Esophagus (tissue), 2 donors: ENCODE measurements around the gene NEIL1. TPM values are rescaled to one million over a fixed set of nuclear protein-coding genes. Genes with fewer than 3 reads are reported as not detected.

ENCODE experiments used
- H3K27ac ChIP-seq, 2 donors: one replicate each; pipeline ENCODE4 v1.5.1; 2013; ENCODE audit warnings: low read depth in 2 of 2, mild to moderate bottlenecking in 2 of 2, inconsistent platforms in 1 of 2, low read length in 1 of 2, moderate library complexity in 1 of 2
- H3K27me3 ChIP-seq, 2 donors: one replicate each; pipeline ENCODE4 v1.6.1; 2013; ENCODE audit warnings: low read length in 2 of 2, control low read depth in 1 of 2, mild to moderate bottlenecking in 1 of 2; ENCODE audit not compliant: insufficient read depth in 2 of 2, control insufficient read depth in 1 of 2
- H3K36me3 ChIP-seq, 2 donors: one replicate each; pipeline ENCODE4 v1.6.1; 2013; ENCODE audit warnings: low read length in 1 of 2; ENCODE audit not compliant: control insufficient read depth in 2 of 2, insufficient read depth in 2 of 2
- H3K4me1 ChIP-seq, 2 donors: one replicate each; pipeline ENCODE4 v1.6.1; 2013; ENCODE audit warnings: low read length in 1 of 2; ENCODE audit not compliant: control insufficient read depth in 2 of 2, insufficient read depth in 2 of 2
- H3K4me3 ChIP-seq, 2 donors: one replicate each; pipeline ENCODE4 v1.5.1; 2013; ENCODE audit warnings: low read length in 2 of 2, mild to moderate bottlenecking in 2 of 2, low read depth in 1 of 2, moderate library complexity in 1 of 2
- H3K9me3 ChIP-seq, 2 donors: one replicate each; pipeline ENCODE4 v1.6.1; 2013; ENCODE audit warnings: mild to moderate bottlenecking in 2 of 2, low read depth in 1 of 2, low read length in 1 of 2, moderate library complexity in 1 of 2; ENCODE audit not compliant: control insufficient read depth in 2 of 2, insufficient read depth in 1 of 2
- WGBS, 2 donors: extraction: QIAGEN DNeasy Blood & Tissue Kit; methylation state at CpG; one replicate each; pipeline ENCODE4 v1.1.7; 2013; 5-methylcytosine and 5-hydroxymethylcytosine counted together
- polyA plus RNA-seq, 2 donors: library from polyadenylated mRNA; stranded (reverse); fragments of 200-250 nt; gene quantifications; one replicate each; pipeline ENCODE4 v1.2.3, GENCODE V29; 2013
- donor health status: healthy with polysubstance abuse.
- donor health status: Bipolar disorder and iron deficiency.

NEIL1 gene
- polyA plus RNA-seq, 2 donors, result 13.2 to 32.5 TPM

DNA sequence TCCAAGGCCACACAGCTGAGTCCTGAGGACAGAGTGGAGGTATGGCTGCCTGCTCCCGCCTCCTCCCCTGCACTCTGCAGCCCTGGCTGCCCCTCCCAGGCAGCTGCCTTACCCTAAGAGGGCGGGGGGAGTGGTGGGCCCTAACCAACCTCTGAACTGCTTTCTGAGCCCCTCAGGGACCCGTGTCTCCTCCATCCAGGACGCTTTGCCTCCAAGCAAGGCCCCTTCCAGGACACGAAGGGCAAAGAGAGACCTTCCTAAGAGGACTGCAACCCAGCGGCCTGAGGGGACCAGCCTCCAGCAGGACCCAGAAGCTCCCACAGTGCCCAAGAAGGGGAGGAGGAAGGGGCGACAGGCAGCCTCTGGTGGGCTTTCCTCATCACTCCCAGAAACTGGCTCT, 7.6 kb downstream of the NEIL1 start:
- Histone ChIP-seq H3K27me3 (no peaks in the 10 kb centered on the region), H3K36me3 (peaks cover 15 to 26% of the 10 kb centered on the region in 2 donors), H3K4me3 (no peak overlapping the region), H3K9me3 (no peaks in the 10 kb centered on the region), H3K27ac (no peak overlapping the region), H3K4me1 (no peaks in the 10 kb centered on the region)
- WGBS, 2 donors, result 83 to 85% methylated on average over 7 of the region's 7 CpGs

DNA sequence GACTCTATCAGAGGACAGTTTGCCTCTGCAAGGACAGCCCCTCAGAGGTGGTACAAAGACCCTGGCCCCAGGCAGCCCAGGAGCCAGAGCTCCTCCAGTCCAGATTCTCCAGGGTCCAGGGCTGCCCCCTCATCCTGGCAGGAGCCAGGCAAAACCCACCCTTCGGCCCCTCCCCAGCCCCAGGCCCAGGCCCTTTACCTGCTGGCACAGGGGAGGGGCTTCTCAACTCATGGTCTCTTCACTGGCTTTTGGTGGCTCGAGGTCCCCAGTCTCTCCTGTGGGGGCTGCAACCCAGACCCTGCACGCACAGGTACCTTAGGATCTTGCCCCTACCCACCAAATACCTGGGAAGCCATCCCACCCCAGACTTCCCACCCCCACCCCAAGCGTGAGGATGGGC, 8.5 kb downstream of the NEIL1 start:
- Histone ChIP-seq H3K4me3 (no peak overlapping the region), H3K36me3 (peaks cover 16 to 33% of the 10 kb centered on the region in 2 donors), H3K27ac (no peak overlapping the region), H3K4me1 (no peaks in the 10 kb centered on the region), H3K9me3 (no peaks in the 10 kb centered on the region), H3K27me3 (no peaks in the 10 kb centered on the region)
- 87 to 92% methylated on average over 4 of the region's 4 CpGs for WGBS, 2 donors

- Histone ChIP-seq H3K27me3 (no peaks in the 10 kb centered on the region), H3K9me3 (no peaks in the 10 kb centered on the region), H3K4me3 (no peak overlapping the region), H3K4me1 (no peaks in the 10 kb centered on the region), H3K27ac (no peak overlapping the region), H3K36me3 (peaks cover 16 to 35% of the 10 kb centered on the region in 2 donors)
- WGBS, 2 donors, result 87 to 89% methylated on average over 28 of the region's 28 CpGs
Measured at GRCh38 chr15:75356006-75356405, 9.2 kb downstream of the NEIL1 start.

GRCh38 chr15:75356517-75356916, 9.7 kb downstream of the NEIL1 start:
- no peaks in the 10 kb centered on the region for H3K27me3 ChIP-seq
- no peak overlapping the region for H3K27ac ChIP-seq
- 94 to 96% methylated on average over 20 of the region's 20 CpGs for WGBS, 2 donors
- H3K9me3 ChIP-seq, result no peaks in the 10 kb centered on the region
- peaks cover 18 to 40% of the 10 kb centered on the region in 2 donors for H3K36me3 ChIP-seq
- H3K4me1 ChIP-seq, result no peaks in the 10 kb centered on the region
- H3K4me3 ChIP-seq, result no peak overlapping the region

DNA sequence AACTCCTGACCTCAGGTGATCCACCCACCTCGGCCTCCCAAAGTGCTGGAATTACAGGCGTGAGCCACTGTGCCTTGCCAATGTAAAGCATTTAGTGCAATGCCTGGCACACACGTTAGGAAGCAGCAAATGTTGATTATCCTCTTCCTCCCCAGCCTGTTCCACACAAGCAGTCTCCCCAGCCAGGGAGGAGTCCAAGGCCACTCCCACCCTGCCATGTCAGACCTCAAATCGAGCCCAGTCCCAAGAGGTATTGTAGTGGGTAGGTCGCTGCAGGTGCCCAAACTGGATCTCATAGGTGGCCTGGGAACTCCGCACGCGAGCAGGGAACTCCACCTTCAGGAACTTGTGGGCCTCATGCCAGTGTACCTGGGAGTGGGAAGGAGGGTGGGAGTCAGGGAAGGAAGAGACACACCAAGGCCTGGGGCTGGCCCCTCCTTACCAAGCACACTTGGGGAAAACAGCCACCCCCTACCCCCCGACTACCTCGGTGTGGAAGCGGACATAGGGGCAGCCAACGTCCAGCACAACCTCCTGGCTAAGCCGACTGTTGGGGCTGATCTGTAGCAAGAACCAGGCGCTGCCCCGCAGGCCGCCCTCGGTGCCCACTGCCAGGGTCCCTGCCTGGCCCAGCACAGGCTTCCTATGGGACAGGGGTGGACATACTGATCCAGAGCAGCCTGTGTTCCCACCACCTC, 11.3 kb downstream of the NEIL1 start:
- H3K27ac ChIP-seq, result no peak overlapping the region
- no peak overlapping the region for H3K4me3 ChIP-seq
- 89 to 92% methylated on average over 17 of the region's 17 CpGs for WGBS, 2 donors
- H3K9me3 ChIP-seq, result no peaks in the 10 kb centered on the region
- no peaks in the 10 kb centered on the region for H3K4me1 ChIP-seq
- H3K27me3 ChIP-seq, result no peaks in the 10 kb centered on the region
- peaks cover 18 to 49% of the 10 kb centered on the region in 2 donors for H3K36me3 ChIP-seq

- Histone ChIP-seq H3K27me3 (no peaks in the 10 kb centered on the region), H3K9me3 (no peaks in the 10 kb centered on the region), H3K36me3 (peaks cover 18 to 51% of the 10 kb centered on the region in 2 donors), H3K4me1 (no peaks in the 10 kb centered on the region), H3K4me3 (no peak overlapping the region), H3K27ac (no peak overlapping the region)
- 94 to 96% methylated on average over 10 of the region's 10 CpGs for WGBS, 2 donors
Measured at GRCh38 chr15:75358771-75359536, 12.1 kb downstream of the NEIL1 start.

- WGBS, 2 donors, result 86 to 87% methylated on average over 15 of the region's 15 CpGs
Measured at GRCh38 chr15:75359537-75360250, 12.9 kb downstream of the NEIL1 start.

DNA sequence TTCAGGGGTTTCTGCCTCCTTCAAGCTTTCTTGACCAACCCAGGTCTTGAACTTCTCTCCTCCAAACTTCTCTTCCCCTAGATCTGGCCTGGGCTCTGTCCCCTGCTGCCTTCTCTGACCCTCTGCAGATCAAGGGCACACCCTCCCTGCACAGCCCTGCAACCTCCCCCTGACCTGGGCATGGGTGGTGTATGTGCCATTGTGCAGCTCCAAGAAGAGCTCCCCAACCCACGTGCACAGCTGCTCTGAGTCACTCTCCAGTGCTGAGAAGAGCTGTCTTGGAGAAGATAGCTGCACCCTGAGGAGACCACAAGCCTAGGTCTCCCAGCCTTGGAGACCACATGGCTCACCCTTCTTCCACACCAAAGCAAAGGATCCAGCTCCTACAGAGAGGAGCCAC, 13.6 kb downstream of the NEIL1 start:
- no peaks in the 10 kb centered on the region for H3K9me3 ChIP-seq
- no peaks in the 10 kb centered on the region for H3K4me1 ChIP-seq
- peaks cover 19 to 57% of the 10 kb centered on the region in 2 donors for H3K36me3 ChIP-seq
- no peak overlapping the region for H3K27ac ChIP-seq
- WGBS, 2 donors, result 49 to 50% methylated on average over 1 of the region's 1 CpG
- H3K4me3 ChIP-seq, result no peak overlapping the region
- H3K27me3 ChIP-seq, result no peaks in the 10 kb centered on the region

More at GRCh38 chr15:75359537-75360250, 12.9 kb downstream of the NEIL1 start:
- no peak overlapping the region for H3K4me3 ChIP-seq
- no peaks in the 10 kb centered on the region for H3K27me3 ChIP-seq
- H3K4me1 ChIP-seq, result no peaks in the 10 kb centered on the region
- peaks cover 20 to 55% of the 10 kb centered on the region in 2 donors for H3K36me3 ChIP-seq
- H3K27ac ChIP-seq, result no peak overlapping the region
- no peaks in the 10 kb centered on the region for H3K9me3 ChIP-seq

DNA sequence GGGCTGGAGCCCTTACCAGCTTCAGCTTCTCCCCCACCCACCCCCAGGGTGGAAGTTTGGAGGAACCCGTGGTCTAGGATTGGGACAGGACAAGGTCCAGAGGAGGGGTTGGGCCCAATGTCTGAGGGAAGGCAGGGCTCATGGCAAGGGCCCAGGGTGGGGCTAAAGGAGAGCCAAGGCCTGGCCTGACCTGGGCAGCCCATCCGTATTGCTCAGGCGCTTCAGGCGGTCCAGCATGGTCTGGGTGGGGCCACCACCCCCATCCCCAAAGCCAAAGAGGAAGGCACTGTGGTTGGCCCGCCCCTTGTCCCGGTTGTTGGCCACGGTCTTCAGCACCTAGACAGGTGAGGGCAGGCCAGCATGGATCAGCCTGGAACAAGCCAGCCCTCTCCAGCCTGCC, 14.0 kb downstream of the NEIL1 start:
- peaks cover 19 to 60% of the 10 kb centered on the region in 2 donors for H3K36me3 ChIP-seq
- no peaks in the 10 kb centered on the region for H3K9me3 ChIP-seq
- WGBS, 2 donors, result 89% methylated on average over 7 of the region's 7 CpGs

More for the DNA sequence above, 14.0 kb downstream of the NEIL1 start:
- Histone ChIP-seq H3K27ac (no peak overlapping the region), H3K27me3 (no peaks in the 10 kb centered on the region), H3K4me3 (no peak overlapping the region), H3K4me1 (no peaks in the 10 kb centered on the region)
